GM19238 (cell line): ENCODE data around the gene ZBTB44.
A peak's percentile ranks its signal among the peaks of the same experiment; 100 is the strongest.
"Not testable (repeated sequence)": the region's sequence is repeated elsewhere in the genome, so short reads cannot be mapped to it uniquely, and the experiment has no call there.

Source experiments
- DNase-seq: peaks from one replicate; pipeline ENCODE4 v3.0.0; 2011; ENCODE audit warnings: low spot score; ENCODE audit not compliant: insufficient read length

ZBTB44 gene, protein sequence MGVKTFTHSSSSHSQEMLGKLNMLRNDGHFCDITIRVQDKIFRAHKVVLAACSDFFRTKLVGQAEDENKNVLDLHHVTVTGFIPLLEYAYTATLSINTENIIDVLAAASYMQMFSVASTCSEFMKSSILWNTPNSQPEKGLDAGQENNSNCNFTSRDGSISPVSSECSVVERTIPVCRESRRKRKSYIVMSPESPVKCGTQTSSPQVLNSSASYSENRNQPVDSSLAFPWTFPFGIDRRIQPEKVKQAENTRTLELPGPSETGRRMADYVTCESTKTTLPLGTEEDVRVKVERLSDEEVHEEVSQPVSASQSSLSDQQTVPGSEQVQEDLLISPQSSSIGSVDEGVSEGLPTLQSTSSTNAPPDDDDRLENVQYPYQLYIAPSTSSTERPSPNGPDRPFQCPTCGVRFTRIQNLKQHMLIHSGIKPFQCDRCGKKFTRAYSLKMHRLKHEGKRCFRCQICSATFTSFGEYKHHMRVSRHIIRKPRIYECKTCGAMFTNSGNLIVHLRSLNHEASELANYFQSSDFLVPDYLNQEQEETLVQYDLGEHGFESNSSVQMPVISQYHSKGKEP

DNA sequence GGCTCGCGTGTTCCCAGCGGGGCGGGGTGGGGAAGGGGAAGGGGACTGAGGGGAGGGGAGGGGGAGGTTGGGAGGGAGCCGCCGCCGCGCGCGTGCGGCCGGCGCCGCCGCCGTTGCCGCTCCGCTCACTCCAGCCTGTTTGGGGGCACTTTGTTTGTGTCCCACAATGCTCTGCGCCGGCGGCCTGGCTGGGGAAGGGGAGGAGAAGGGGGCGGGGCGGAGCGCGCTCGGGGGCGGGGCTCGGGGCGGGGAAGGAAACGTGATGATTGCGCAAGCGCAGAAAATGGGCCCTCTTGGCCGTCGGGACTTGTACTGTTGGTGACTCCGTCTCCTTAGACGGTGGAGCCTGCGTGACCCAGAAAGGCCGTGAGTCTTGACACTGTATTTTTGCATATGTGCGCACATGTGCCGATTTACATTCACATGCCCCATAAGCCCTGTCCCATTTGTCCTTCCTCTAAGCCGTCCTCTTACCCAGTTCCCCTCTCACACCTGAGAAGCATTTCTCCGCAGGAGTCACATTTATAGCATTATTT lies at the start of gene ZBTB44:
Gene ZBTB44 (minus strand): TSS at position 168 of the 536 bp plus-strand sequence. CDS start 53,044 bp downstream, outside the sequence.
- peak; percentile 85 for DNase-seq

DNA sequence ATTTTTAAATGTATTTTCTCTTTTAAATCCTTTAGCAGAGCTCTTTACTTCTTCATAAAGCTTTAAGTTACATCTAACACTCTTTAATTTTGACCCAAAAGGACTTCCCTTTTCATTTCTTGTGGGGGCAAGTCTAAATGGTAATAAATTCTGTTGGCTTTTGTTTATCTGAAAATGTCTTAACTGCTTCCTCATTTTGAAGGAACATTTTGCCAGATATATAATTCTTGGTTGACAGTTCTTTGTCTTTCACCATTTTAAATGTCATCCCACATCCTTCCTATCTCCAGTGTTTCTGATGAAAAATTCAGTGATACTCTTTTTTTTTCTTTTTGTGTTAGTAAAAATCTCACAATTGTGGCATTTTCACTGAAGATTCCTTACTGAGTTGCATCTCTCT lies 44.7 kb upstream of the ZBTB44 start:
- no peak for DNase-seq

- no peak for DNase-seq
Measured at GRCh38 chr11:130358398-130358797, 43.7 kb upstream of the ZBTB44 start.

DNA sequence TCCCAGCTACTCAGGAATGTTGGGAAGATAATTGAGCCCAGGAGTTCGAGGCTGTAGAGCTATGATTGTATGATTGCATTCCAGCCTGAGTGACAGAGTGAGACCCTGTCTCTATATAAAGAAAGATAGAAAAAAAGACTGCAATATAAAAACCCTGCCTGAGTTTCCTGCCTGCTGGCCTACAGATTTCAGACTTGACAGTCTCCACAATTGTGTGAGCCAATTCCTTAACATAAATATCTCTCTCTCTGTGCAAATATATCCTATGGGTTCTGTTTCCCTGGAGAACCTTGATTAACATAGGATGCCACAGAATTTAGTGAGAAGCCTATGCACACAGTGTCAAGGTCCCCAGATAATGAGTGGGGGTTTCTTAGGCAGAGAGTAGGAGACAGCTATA lies 32.5 kb upstream of the ZBTB44 start:
- DNase-seq: no peak

DNA sequence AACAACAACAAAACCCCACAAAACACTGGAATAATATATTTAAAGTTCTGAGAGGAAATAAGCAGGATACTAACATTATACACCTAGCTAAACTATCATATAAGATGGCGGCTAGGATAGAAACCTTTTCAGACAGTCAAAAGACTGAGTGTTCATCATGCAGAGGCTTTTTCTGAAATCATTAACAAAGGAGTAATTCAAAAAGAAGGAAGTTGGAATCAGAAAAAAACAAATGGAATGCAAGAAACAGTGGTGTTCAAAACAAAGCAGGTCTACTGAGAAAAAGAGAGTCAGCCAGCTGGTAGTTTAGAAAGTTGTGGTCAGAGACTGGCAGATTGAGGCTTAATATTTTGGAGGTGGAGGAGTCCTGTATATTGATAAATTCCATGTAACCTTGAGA lies 30.1 kb upstream of the ZBTB44 start:
- DNase-seq: no peak

DNA sequence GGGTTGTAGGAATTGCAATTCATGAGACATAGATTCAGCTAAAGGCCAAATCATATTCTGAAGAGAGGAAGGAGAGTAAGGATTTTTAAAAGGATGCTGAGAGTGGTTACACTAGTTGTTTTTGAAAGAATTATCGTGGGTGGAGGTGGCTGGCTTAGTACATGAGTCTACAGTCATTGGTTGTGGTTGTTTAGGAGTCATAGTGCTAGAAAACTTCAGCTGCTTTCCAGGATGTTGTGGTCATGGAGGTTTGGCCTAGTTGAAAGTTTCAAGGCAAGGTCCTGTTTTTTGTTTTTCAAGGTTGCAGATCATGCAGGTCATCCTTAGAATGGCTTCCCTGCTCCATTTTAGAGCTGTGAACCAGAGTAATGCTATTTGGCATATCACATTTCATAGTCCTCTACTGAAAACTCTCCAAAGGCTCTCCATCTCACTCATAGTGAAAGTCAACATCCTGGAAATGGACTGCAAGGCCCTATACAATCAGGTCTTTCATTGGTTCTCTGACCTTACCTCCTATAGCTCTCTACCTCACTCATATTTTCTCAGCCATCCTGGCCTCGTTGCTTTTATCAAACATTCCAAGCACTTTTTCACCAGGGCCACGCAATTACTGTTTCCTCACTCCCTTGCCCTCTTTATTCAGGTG lies 26.1 kb upstream of the ZBTB44 start:
- DNase-seq: no peak

DNA sequence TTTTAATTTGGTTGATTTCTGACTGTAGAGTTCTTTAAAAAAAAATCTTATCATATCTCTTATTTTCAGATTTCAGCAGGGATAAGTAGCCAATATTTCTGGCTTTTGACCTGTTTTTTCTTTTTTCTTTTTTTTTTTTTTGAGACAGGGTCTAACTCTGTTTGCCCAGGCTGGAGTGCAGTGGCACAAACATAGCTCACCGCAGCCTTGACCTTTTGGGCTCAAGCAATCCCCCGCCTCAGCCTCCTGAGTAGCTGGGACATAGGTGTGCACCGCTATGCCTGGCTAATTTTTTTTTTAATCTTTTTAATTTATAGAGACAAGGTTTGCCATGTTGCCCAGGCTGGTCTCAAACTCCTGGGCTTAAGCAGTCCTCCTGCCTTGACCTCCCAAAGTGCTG lies 23.9 kb upstream of the ZBTB44 start:
- DNase-seq: no peak

DNA sequence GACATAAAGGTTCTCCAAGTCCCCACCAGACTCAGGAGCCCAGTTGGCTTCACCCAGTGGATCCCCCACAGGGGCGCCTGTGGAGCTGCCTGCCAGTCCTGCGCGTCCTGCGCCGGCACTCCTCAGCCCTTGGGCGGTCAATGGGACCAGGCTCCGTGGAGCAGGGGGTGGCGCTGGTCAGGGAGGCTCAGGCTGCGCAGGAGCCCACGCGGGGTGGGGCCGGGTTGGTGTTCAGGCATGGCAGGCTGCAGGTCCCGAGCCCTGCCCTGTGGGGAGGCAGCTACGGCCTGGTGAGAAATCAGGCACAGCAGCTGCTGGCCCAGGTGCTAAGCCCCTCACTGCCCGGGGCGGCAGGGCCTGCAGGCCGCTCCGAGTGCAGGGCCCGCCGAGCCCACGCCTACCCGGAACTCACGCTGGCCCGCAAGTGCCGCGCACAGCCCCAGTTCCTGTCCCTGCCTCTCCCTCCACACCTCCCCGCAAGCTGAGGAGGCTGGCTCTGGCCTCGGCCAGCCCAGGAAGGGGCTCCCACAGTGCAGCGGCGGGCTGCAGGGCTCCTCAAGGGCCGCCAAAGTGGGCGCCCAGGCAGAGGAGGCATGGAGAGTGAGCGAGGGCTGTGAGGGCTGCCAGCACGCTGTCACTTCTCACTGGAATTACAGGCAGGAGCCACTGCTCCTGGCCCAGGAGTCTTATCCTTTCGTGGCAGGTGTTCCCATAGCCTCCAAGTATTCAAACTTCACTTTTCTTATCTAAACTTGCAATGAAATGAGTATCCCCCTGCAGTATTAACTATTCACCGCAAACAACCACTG lies 22.8 kb upstream of the ZBTB44 start:
- DNase-seq: no peak

GRCh38 chr11:130331397-130331796 lies 16.7 kb upstream of the ZBTB44 start:
- DNase-seq: not testable (repeated sequence)

GRCh38 chr11:130330101-130330684 lies 15.5 kb upstream of the ZBTB44 start:
- no peak for DNase-seq

DNA sequence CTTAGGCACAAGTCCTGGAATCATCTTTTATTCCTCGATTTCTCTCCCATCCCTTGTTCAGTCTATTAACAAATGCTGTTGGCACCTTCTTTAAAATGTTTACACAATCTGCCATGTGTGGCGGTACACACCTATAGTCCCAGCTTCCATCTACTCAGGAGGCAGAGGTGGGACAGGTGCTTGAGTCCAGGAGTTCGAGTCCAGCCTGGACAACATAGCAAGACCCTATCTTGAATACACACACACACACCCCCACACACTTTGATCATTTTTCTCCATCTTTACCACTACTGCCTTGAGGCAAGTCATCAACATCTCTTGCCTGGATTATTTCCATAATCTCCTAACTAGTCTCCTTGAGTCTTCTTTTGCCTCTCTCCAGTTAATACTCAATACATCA lies 13.7 kb upstream of the ZBTB44 start:
- DNase-seq: no peak

DNA sequence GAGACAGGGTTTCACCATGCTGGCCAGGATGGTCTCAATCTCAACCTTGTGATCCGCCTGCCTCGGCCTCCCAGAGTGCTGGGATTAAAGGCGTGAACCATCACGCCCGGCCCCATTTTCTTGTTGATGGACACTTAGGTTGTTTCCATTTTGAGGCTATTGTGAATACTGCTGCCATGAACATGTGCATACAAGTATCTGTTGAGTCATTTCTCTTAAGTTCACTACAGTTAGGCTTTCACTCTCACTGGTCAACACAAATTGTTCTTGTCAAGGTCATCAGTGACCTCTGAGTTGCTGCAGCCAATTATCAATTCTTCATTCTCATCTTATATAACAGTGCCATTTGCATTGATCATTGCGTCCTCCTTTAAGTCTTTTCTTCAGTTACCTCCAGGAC lies 13.0 kb upstream of the ZBTB44 start:
- DNase-seq: no peak

GRCh38 chr11:130325691-130326090 lies 11.0 kb upstream of the ZBTB44 start:
- DNase-seq: no peak

- no peak for DNase-seq
Measured at GRCh38 chr11:130323452-130324450, 9.0 kb upstream of the ZBTB44 start.

DNA sequence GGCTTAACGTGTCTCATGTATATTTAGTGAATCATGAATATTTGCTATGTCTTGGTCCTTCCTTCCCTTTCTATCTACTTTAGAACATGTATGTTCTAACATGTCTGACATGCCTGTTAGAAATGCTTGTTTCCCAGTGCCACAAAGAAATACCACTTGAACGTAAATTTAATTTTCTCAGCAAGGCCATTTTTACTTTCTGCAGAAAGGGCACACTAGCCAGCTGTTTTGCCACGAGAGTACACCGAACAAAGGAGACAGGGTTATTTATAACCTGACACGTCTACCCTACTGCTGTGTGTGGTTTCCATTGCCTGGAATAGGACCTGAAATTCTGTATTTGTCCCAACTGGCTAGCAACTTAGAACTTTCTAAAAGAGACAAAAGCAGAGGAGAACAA lies 7.4 kb upstream of the ZBTB44 start:
- no peak for DNase-seq

GRCh38 chr11:130318031-130318673 lies 3.4 kb upstream of the ZBTB44 start:
- no peak for DNase-seq

- DNase-seq: peak; percentile 39
Measured at GRCh38 chr11:130315354-130315970, 745 bp upstream of the ZBTB44 start.

DNA sequence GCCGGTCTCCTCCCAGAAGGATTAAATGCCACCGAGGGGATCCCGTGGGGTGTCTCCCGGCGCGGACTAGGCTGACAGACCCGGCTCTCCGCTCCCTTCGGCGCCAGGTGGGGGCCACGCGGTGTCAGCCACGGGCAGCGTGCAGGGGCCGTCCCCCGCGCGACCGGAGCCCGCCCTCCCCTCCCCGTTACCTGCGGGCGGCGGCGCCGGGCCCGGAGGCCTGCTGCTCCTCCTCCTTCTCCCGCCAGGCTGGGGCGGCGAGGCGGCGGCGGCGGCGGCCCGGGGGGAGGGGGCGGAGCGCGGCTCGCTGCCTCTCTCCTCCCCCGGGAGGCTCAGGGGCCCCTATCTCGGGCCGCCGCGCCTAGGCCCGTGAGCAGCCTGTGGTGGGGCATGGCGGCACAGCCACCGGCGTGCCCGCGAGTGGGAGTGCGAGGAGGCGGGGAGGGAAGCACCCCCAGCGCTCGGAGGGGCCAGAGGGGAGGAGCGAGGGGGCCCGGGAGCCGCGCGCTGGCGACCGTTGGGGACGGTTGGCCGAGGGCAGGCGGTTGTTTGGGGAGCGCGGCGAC lies 450 bp downstream of the ZBTB44 start:
- DNase-seq: peak; percentile 69
